Measurements from ENCODE around the gene PRPF40A. TPM values are rescaled to one million over a fixed set of nuclear protein-coding genes. Genes with fewer than 3 reads are reported as not detected.

Gene PRPF40A
- polyA plus RNA-seq, 3 donors, result 56.0 to 95.4 (median 66.6) TPM

- Histone ChIP-seq H3K36me3 (replicated peaks in 1 of 2; ENCODE audit: control insufficient read depth in 1 of 2, insufficient read depth in 2 of 2, low read length in 2 of 2) (no peaks in the 10 kb centered on the region), H3K9ac (ENCODE audit: insufficient read depth, low read length, poor library complexity, severe bottlenecking) (no peak overlapping the region), H3K4me2 (replicated peaks; ENCODE audit: extremely low read depth, low read length, poor library complexity, severe bottlenecking) (no peak overlapping the region), H3K4me1 (ENCODE audit: control insufficient read depth in 1 of 2, insufficient read depth in 2 of 2, low read length in 2 of 2) (peaks cover 25 to 26% of the 10 kb centered on the region in 2 donors), H3K9me3 (replicated peaks in 1 of 2; ENCODE audit: control insufficient read depth in 1 of 2, insufficient read depth in 1 of 2, low read length in 2 of 2) (no peaks in the 10 kb centered on the region), H3K79me2 (ENCODE audit: insufficient read depth, low read length) (no peaks in the 10 kb centered on the region), H3K4me3 (replicated peaks in 1 of 3; ENCODE audit: low read depth in 2 of 3, low read length in 3 of 3) (no peak overlapping the region), H2AFZ (ENCODE audit: insufficient read depth, low read depth, low read length, poor library complexity, severe bottlenecking) (no peak overlapping the region), H3K27ac (ENCODE audit: low read depth in 1 of 2, low read length in 2 of 2) (no peak overlapping the region), H4K20me1 (ENCODE audit: insufficient read depth, low read length) (no peaks in the 10 kb centered on the region), H3K27me3 (ENCODE audit: control insufficient read depth in 2 of 2, insufficient read depth in 2 of 2, low read length in 2 of 2) (no peaks in the 10 kb centered on the region)
- WGBS (ENCODE audit: insufficient coverage), result 50% methylated on average over 2 of the region's 3 CpGs
- Mint-ChIP-seq H3K27ac (peak overlapping the region in 2 of 7 donors; percentile 24 to 41), H3K36me3 (peaks cover 0 to 2% of the 10 kb centered on the region in 2 donors), H3K27me3 (ENCODE audit: low read depth in 3 of 3) (peaks cover 0 to 2% (median 2%) of the 10 kb centered on the region in 3 donors), H3K4me3 (no peak overlapping the region), H3K4me1 (peaks cover 41% of the 10 kb centered on the region), H3K9me3 (peaks cover 0 to 3% (median 0%) of the 10 kb centered on the region in 7 donors)
- TF ChIP-seq CTCF (IDR thresholded peaks at IDR 0.05), result no peak
- intact Hi-C loops (cut with micrococcal nuclease), result no loop called here
- peak in 1 of 3 donors; percentile 20 for DNase-seq
Observed at GRCh38 chr2:152624805-152625204, 92.5 kb downstream of the PRPF40A start.

GRCh38 chr2:152623775-152624174 lies 93.5 kb downstream of the PRPF40A start:
- Mint-ChIP-seq H3K27me3 (ENCODE audit: low read depth in 3 of 3) (peaks cover 0 to 2% (median 2%) of the 10 kb centered on the region in 3 donors), H3K27ac (peak overlapping the region in 3 of 7 donors; percentile 40 to 50 (median 45)), H3K9me3 (peaks cover 0 to 3% (median 0%) of the 10 kb centered on the region in 7 donors), H3K36me3 (no peaks in the 10 kb centered on the region), H3K4me1 (peaks cover 43% of the 10 kb centered on the region), H3K4me3 (no peak overlapping the region)
- Histone ChIP-seq H2AFZ (ENCODE audit: insufficient read depth, low read depth, low read length, poor library complexity, severe bottlenecking) (no peak overlapping the region), H4K20me1 (ENCODE audit: insufficient read depth, low read length) (no peaks in the 10 kb centered on the region), H3K79me2 (ENCODE audit: insufficient read depth, low read length) (no peaks in the 10 kb centered on the region), H3K9ac (ENCODE audit: insufficient read depth, low read length, poor library complexity, severe bottlenecking) (no peak overlapping the region), H3K36me3 (replicated peaks in 1 of 2; ENCODE audit: control insufficient read depth in 1 of 2, insufficient read depth in 2 of 2, low read length in 2 of 2) (no peaks in the 10 kb centered on the region), H3K4me2 (replicated peaks; ENCODE audit: extremely low read depth, low read length, poor library complexity, severe bottlenecking) (no peak overlapping the region), H3K4me3 (replicated peaks in 1 of 3; ENCODE audit: low read depth in 2 of 3, low read length in 3 of 3) (no peak overlapping the region), H3K4me1 (ENCODE audit: control insufficient read depth in 1 of 2, insufficient read depth in 2 of 2, low read length in 2 of 2) (peaks cover 25 to 26% of the 10 kb centered on the region in 2 donors), H3K27ac (ENCODE audit: low read depth in 1 of 2, low read length in 2 of 2) (no peak overlapping the region), H3K27me3 (ENCODE audit: control insufficient read depth in 2 of 2, insufficient read depth in 2 of 2, low read length in 2 of 2) (no peaks in the 10 kb centered on the region), H3K9me3 (replicated peaks in 1 of 2; ENCODE audit: control insufficient read depth in 1 of 2, insufficient read depth in 1 of 2, low read length in 2 of 2) (no peaks in the 10 kb centered on the region)
- TF ChIP-seq CTCF (IDR thresholded peaks at IDR 0.05), result no peak
- WGBS (ENCODE audit: insufficient coverage), result no CpG with 5 or more reads among the region's 2 CpGs
- DNase-seq, result peak in 1 of 3 donors; percentile 17
- intact Hi-C loops (cut with micrococcal nuclease), result no loop called here
